Hepatocyte (in vitro differentiated cells): Measurements from ENCODE around the gene CDH4. TPM values are rescaled to one million over a fixed set of nuclear protein-coding genes. Genes with fewer than 3 reads are reported as not detected.

Source experiments
- DNase-seq: peaks from one replicate; pipeline ENCODE4 v3.0.0-alpha.2; 2016; ENCODE audit warnings: low spot score
- H2AFZ ChIP-seq: fragments of 200-600 bp; sonication (generic); 2 replicates; pipeline ENCODE4 v1.6.0; 2016; ENCODE audit warnings: antibody characterized with exemption, mild to moderate bottlenecking
- H3K27ac ChIP-seq: fragments of 200-600 bp; sonication (generic); 2 replicates; pipeline ENCODE4 v1.5.1; 2016; ENCODE audit warnings: mild to moderate bottlenecking
- H3K27me3 ChIP-seq: fragments of 200-600 bp; sonication (generic); 2 replicates; pipeline ENCODE4 v1.6.1; 2016
- H3K36me3 ChIP-seq: fragments of 200-600 bp; sonication (generic); replicated peaks from 2 replicates; pipeline ENCODE4 v1.5.1; 2016; ENCODE audit warnings: low read depth; ENCODE audit not compliant: insufficient read depth
- H3K4me1 ChIP-seq: fragments of 200-600 bp; sonication (generic); 2 replicates; pipeline ENCODE4 v1.5.1; 2016; ENCODE audit warnings: mild to moderate bottlenecking, moderate library complexity; ENCODE audit not compliant: insufficient read depth
- H3K4me2 ChIP-seq: fragments of 200-600 bp; sonication (generic); 2 replicates; pipeline ENCODE4 v1.6.0; 2016
- H3K4me3 ChIP-seq: fragments of 200-600 bp; sonication (generic); 2 replicates; pipeline ENCODE4 v1.5.1; 2016; ENCODE audit warnings: mild to moderate bottlenecking
- H3K79me2 ChIP-seq: fragments of 200-600 bp; sonication (generic); 2 replicates; pipeline ENCODE4 v1.6.0; 2017; ENCODE audit warnings: mild to moderate bottlenecking
- H3K9me2 ChIP-seq: fragments of 200-600 bp; sonication (generic); replicated peaks from 2 replicates; pipeline ENCODE4 v1.6.0; 2017; ENCODE audit warnings: mild to moderate bottlenecking; ENCODE audit not compliant: insufficient read depth
- H3K9me3 ChIP-seq: fragments of 200-600 bp; sonication (generic); 2 replicates; pipeline ENCODE4 v1.5.1; 2016; ENCODE audit warnings: low read depth, mild to moderate bottlenecking
- H4K20me1 ChIP-seq: fragments of 200-600 bp; sonication (generic); 2 replicates; pipeline ENCODE4 v1.6.0; 2016; ENCODE audit warnings: mild to moderate bottlenecking; ENCODE audit not compliant: insufficient read depth, poor library complexity, severe bottlenecking
- CTCF ChIP-seq: fragments of 200-600 bp; sonication (generic); IDR thresholded peaks from 2 replicates; pipeline ENCODE4 v1.5.1; 2016; ENCODE audit warnings: antibody characterized with exemption, mild to moderate bottlenecking; ENCODE audit not compliant: poor library complexity
- EZH2 ChIP-seq: fragments of 200-600 bp; sonication (generic); IDR thresholded peaks from 2 replicates; pipeline ENCODE4 v1.6.1; 2016; ENCODE audit warnings: antibody characterized with exemption, mild to moderate bottlenecking, borderline replicate concordance
- EZH2phosphoT487 ChIP-seq: fragments of 200-600 bp; sonication (generic); IDR thresholded peaks from one replicate; pipeline ENCODE4 v1.6.1; 2018; ENCODE audit warnings: antibody characterized with exemption, mild to moderate bottlenecking, low read depth, moderate library complexity; ENCODE audit not compliant: unreplicated experiment, severe bottlenecking
- WGBS: methylation state at CpG from one replicate; pipeline ENCODE4 v1.1.6; 2016; ENCODE audit warnings: low lambda C conversion rate; ENCODE audit errors: missing lambda C conversion rate; 5-methylcytosine and 5-hydroxymethylcytosine counted together
- polyA plus RNA-seq: library from polyadenylated mRNA; unstranded; fragments of >200 nt; fragmentation: Nextera tagmentation; extraction: Ambion mirVana; gene quantifications from 2 replicates; pipeline ENCODE4 v1.2.1, GENCODE V29; 2016
- total RNA-seq: library from RNA; depleted of rRNA; stranded (reverse); fragments of >200 nt; gene quantifications from 2 replicates; pipeline ENCODE4 v1.2.3, GENCODE V29; 2014

The CDH4 gene
- total and polyA plus RNA-seq, 2 experiments from 2014 or later = 0.53 to 0.73 TPM

GRCh38 chr20:61531553-61532345 lies 279.7 kb downstream of the CDH4 start:
- 67% methylated on average over 22 of the region's 22 CpGs for WGBS

GRCh38 chr20:61532736-61533135 lies 280.7 kb downstream of the CDH4 start:
- no peaks in the 10 kb centered on the region for H3K36me3 ChIP-seq
- no peak overlapping the region for H3K27ac ChIP-seq
- H3K9me2 ChIP-seq = no peaks in the 10 kb centered on the region
- no peak overlapping the region for H2AFZ ChIP-seq
- TF ChIP-seq EZH2phosphoT487 (no peak), CTCF (no peak), EZH2 (no peak)
- H3K9me3 ChIP-seq = no peaks in the 10 kb centered on the region
- H3K4me3 ChIP-seq = no peak overlapping the region
- H3K4me2 ChIP-seq = no peak overlapping the region
- H3K79me2 ChIP-seq = no peaks in the 10 kb centered on the region
- H4K20me1 ChIP-seq = no peaks in the 10 kb centered on the region
- H3K27me3 ChIP-seq = no peaks in the 10 kb centered on the region
- 85% methylated on average over 8 of the region's 8 CpGs for WGBS
- no peaks in the 10 kb centered on the region for H3K4me1 ChIP-seq
- no peak for DNase-seq

More at GRCh38 chr20:61531553-61532345, 279.7 kb downstream of the CDH4 start:
- no peak for TF ChIP-seq EZH2phosphoT487
- no peak for TF ChIP-seq EZH2
- no peak for TF ChIP-seq CTCF
- Histone ChIP-seq H3K9me3 (no peaks in the 10 kb centered on the region), H2AFZ (no peak overlapping the region), H3K4me3 (no peak overlapping the region), H3K27ac (no peak overlapping the region), H4K20me1 (no peaks in the 10 kb centered on the region), H3K36me3 (no peaks in the 10 kb centered on the region), H3K9me2 (no peaks in the 10 kb centered on the region), H3K27me3 (no peaks in the 10 kb centered on the region), H3K4me1 (no peaks in the 10 kb centered on the region), H3K4me2 (no peak overlapping the region), H3K79me2 (no peaks in the 10 kb centered on the region)
- peak; percentile 23 for DNase-seq

GRCh38 chr20:61533231-61533631 lies 281.2 kb downstream of the CDH4 start:
- Histone ChIP-seq H3K9me2 (no peaks in the 10 kb centered on the region), H3K4me2 (no peak overlapping the region), H4K20me1 (no peaks in the 10 kb centered on the region), H3K79me2 (no peaks in the 10 kb centered on the region), H3K4me1 (no peaks in the 10 kb centered on the region), H3K36me3 (no peaks in the 10 kb centered on the region), H3K27ac (no peak overlapping the region), H3K9me3 (no peaks in the 10 kb centered on the region), H2AFZ (no peak overlapping the region), H3K4me3 (no peak overlapping the region), H3K27me3 (no peaks in the 10 kb centered on the region)
- TF ChIP-seq CTCF (no peak), EZH2phosphoT487 (no peak), EZH2 (no peak)
- no peak for DNase-seq
- 91% methylated on average over 18 of the region's 18 CpGs for WGBS
